GM12878 (cell line): Measurements from ENCODE around the gene SFI1. TPM values are rescaled to one million over a fixed set of nuclear protein-coding genes. Genes with fewer than 3 reads are reported as not detected.

ENCODE experiments used
- ATAC-seq: fragments of 200-7000 bp; cut with Tn5 transposase; 3 replicates; pipeline ENCODE4 v1.9.1; 2020; ENCODE audit warnings: mild to moderate bottlenecking, moderate library complexity
- BruUV-seq: library from RNA; stranded (reverse); fragments of 400-500 nt; replicated peaks from 2 replicates; lab custom pipeline; 2021; lab: Mats Ljungman, UMichigan
- CTCF ChIA-PET: fragments of 300-600 bp; sonication (Branson Sonifier 250); formaldehyde crosslinking; extraction: SDS; loops from one replicate; lab custom pipeline; 2021; ENCODE audit warnings: inconsistent platforms; lab: Yijun Ruan, JAX
- POLR2A ChIA-PET: fragments of 350-600 bp; formaldehyde crosslinking; extraction: SDS; loops from one replicate; lab custom pipeline; 2021; ENCODE audit warnings: inconsistent platforms; lab: Charles Lee
- RAD21 ChIA-PET: fragments of 300-600 bp; sonication (Branson Sonifier 250); formaldehyde crosslinking; loops from one replicate; lab custom pipeline; 2023; ENCODE audit warnings: antibody characterized with exemption; ENCODE audit not compliant: unreplicated experiment; lab: Charles Lee
- SMC1A ChIA-PET: fragments of 300-600 bp; sonication (Branson Sonifier 250); formaldehyde crosslinking; loops from one replicate; lab custom pipeline; 2023; ENCODE audit not compliant: unreplicated experiment, uncharacterized antibody; lab: Charles Lee
- DNase-seq: peaks from one replicate; pipeline ENCODE4 v3.0.0-alpha.2; 2011; ENCODE audit warnings: low read depth, low spot score
- FAIRE-seq: peaks from 3 replicates; lab custom pipeline; 2011; peaks lifted over from hg19 to GRCh38; lab: Jason Lieb, UNC
- H2AFZ ChIP-seq: 2 replicates; pipeline ENCODE4 v1.6.0; 2011; ENCODE audit warnings: low read depth, low read length, control low read depth; ENCODE audit not compliant: control insufficient read depth
- H3K27ac ChIP-seq: 2 replicates; pipeline ENCODE4 v1.5.1; 2011; ENCODE audit warnings: control low read depth; ENCODE audit not compliant: control insufficient read depth, insufficient read depth
- H3K27me3 ChIP-seq, 2 experiments: replicated peaks in 1 of 2; 2 replicates each; pipeline versions ENCODE4 v1.6.0 to v1.6.1; 2011; ENCODE audit warnings: low read length in 1 of 2; ENCODE audit not compliant: control insufficient read depth in 2 of 2, insufficient read depth in 2 of 2
- H3K36me3 ChIP-seq, 2 experiments: 2 replicates each; pipeline ENCODE4 v1.5.1; 2011; ENCODE audit warnings: low read length in 1 of 2; ENCODE audit not compliant: control insufficient read depth in 2 of 2, insufficient read depth in 2 of 2
- H3K4me1 ChIP-seq: 2 replicates; pipeline ENCODE4 v1.6.1; 2011; ENCODE audit warnings: mild to moderate bottlenecking, low read length, moderate library complexity, mixed read lengths; ENCODE audit not compliant: control insufficient read depth, insufficient read depth
- H3K4me2 ChIP-seq: 2 replicates; pipeline ENCODE4 v1.6.0; 2011; ENCODE audit warnings: control low read depth; ENCODE audit not compliant: control insufficient read depth, insufficient read depth
- H3K4me3 ChIP-seq: fragments of 200-600 bp; sonication (generic); 2 replicates; pipeline ENCODE4 v1.5.1; 2016
- H3K79me2 ChIP-seq: 2 replicates; pipeline ENCODE4 v1.6.0; 2011; ENCODE audit warnings: low read length; ENCODE audit not compliant: control insufficient read depth, insufficient read depth
- H3K9ac ChIP-seq: 2 replicates; pipeline ENCODE4 v1.8.0; 2011; ENCODE audit warnings: low read length, control low read depth, mixed read lengths; ENCODE audit not compliant: control insufficient read depth, insufficient read depth
- H3K9me3 ChIP-seq: replicated peaks from 3 replicates; pipeline ENCODE4 v1.5.1; 2011; ENCODE audit warnings: mild to moderate bottlenecking, low read length; ENCODE audit not compliant: control insufficient read depth, insufficient read depth
- H4K20me1 ChIP-seq: 2 replicates; pipeline ENCODE4 v1.6.0; 2011; ENCODE audit not compliant: control insufficient read depth, insufficient read depth
- BACH1 ChIP-seq: fragments of 450-650 bp; IDR thresholded peaks from 2 replicates; pipeline ENCODE4 v1.6.1; 2017; ENCODE audit warnings: mild to moderate bottlenecking, borderline replicate concordance
- BHLHE40 ChIP-seq, 2 experiments: fragments of 450-650 bp in 1 of 2; IDR thresholded peaks; 2 replicates each; pipeline ENCODE4 v1.6.1; 2011 to 2017; ENCODE audit warnings: low read depth in 2 of 2, borderline replicate concordance in 1 of 2, improper control_type of control experiment in 1 of 2, low read length in 1 of 2, mild to moderate bottlenecking in 1 of 2
- CBFB ChIP-seq: IDR thresholded peaks from 2 replicates; pipeline ENCODE4 v1.6.1; 2016; ENCODE audit warnings: antibody characterized with exemption, low read depth
- CHD1 ChIP-seq: IDR thresholded peaks from 2 replicates; pipeline ENCODE4 v1.6.1; 2012; ENCODE audit warnings: low read depth, low read length, improper control_type of control experiment
- CHD2 ChIP-seq: IDR thresholded peaks from 2 replicates; pipeline ENCODE4 v1.6.1; 2011; ENCODE audit warnings: low read depth, low read length, improper control_type of control experiment, borderline replicate concordance
- CHD4 ChIP-seq: fragments of 200-600 bp; sonication (generic); IDR thresholded peaks from 2 replicates; pipeline ENCODE4 v1.6.1; 2016; ENCODE audit warnings: mild to moderate bottlenecking
- CREB1 ChIP-seq: IDR thresholded peaks from 2 replicates; pipeline ENCODE4 v1.6.1; 2012; ENCODE audit warnings: low read depth, mild to moderate bottlenecking, inconsistent platforms
- GATAD2B ChIP-seq: fragments of 450-650 bp; conservative IDR thresholded peaks from 2 replicates; pipeline ENCODE4 v1.6.1; 2017; ENCODE audit warnings: low read depth, mild to moderate bottlenecking, moderate library complexity
- JUND ChIP-seq: IDR thresholded peaks from 2 replicates; pipeline ENCODE4 v1.6.1; 2012; ENCODE audit warnings: low read depth, mild to moderate bottlenecking, low read length, improper control_type of control experiment, moderate library complexity
- MYB ChIP-seq: fragments of 150-350 bp; IDR thresholded peaks from 2 replicates; pipeline ENCODE4 v1.6.1; 2014; ENCODE audit warnings: mild to moderate bottlenecking, low read depth, low read length, borderline replicate concordance
- NRF1 ChIP-seq: conservative IDR thresholded peaks from 2 replicates; pipeline ENCODE4 v1.6.1; 2011; ENCODE audit warnings: mild to moderate bottlenecking, low read depth, low read length, improper control_type of control experiment
- PAX8 ChIP-seq: fragments of 450-650 bp; IDR thresholded peaks from 2 replicates; pipeline ENCODE4 v1.6.1; 2017; ENCODE audit warnings: mild to moderate bottlenecking, moderate library complexity
- POLR2AphosphoS2 ChIP-seq: IDR thresholded peaks from 2 replicates; pipeline ENCODE4 v1.6.1; 2011; ENCODE audit warnings: low read depth, mild to moderate bottlenecking, low read length, improper control_type of control experiment, moderate library complexity
- RAD51 ChIP-seq: fragments of 450-650 bp; IDR thresholded peaks from 2 replicates; pipeline ENCODE4 v1.6.1; 2016; ENCODE audit warnings: moderate library complexity, mild to moderate bottlenecking, inconsistent platforms
- RFX5 ChIP-seq: IDR thresholded peaks from 2 replicates; pipeline ENCODE4 v1.6.1; 2011; ENCODE audit warnings: low read depth, low read length, improper control_type of control experiment
- SPI1 ChIP-seq: IDR thresholded peaks from 2 replicates; pipeline ENCODE4 v1.6.1; 2011; ENCODE audit warnings: low read depth, mild to moderate bottlenecking, low read length, moderate library complexity, borderline replicate concordance; ENCODE audit not compliant: insufficient read depth
- SREBF1 ChIP-seq: IDR thresholded peaks from 2 replicates; pipeline ENCODE4 v1.6.1; 2012; ENCODE audit warnings: mild to moderate bottlenecking, low read length
- SRF ChIP-seq, 2 experiments: IDR thresholded peaks; 2 replicates each; pipeline ENCODE4 v1.6.1; 2011; ENCODE audit warnings: low read depth in 2 of 2, low read length in 2 of 2, mild to moderate bottlenecking in 1 of 2, moderate library complexity in 1 of 2
- ZNF217 ChIP-seq: fragments of 450-650 bp; IDR thresholded peaks from 2 replicates; pipeline ENCODE4 v1.6.1; 2017; ENCODE audit warnings: antibody characterized with exemption, mild to moderate bottlenecking
- ZNF384 ChIP-seq: IDR thresholded peaks from 2 replicates; pipeline ENCODE4 v1.6.1; 2012; ENCODE audit warnings: low read depth, mild to moderate bottlenecking, low read length, improper control_type of control experiment, borderline replicate concordance
- WGBS: methylation state at CpG from one replicate; pipeline ENCODE4 v1.1.6; 2016; ENCODE audit warnings: low lambda C conversion rate; ENCODE audit not compliant: insufficient replicate concordance, insufficient coverage; ENCODE audit errors: missing lambda C conversion rate; 5-methylcytosine and 5-hydroxymethylcytosine counted together
- in situ Hi-C: fragments of 300-500 bp; cut with MboI; formaldehyde crosslinking; loops from 9 replicates; pipeline ENCODE4 v1.14.3; 2018; ENCODE audit warnings: mixed read lengths
- intact Hi-C: fragments of 100-400 bp; cut with micrococcal nuclease; formaldehyde crosslinking; loops from one replicate; pipeline ENCODE4 v1.14.2; 2022; ENCODE audit not compliant: unreplicated experiment
- polyA plus RNA-seq, 11 experiments: library from polyadenylated mRNA; depleted of rRNA in 4 of 11; unstranded in 6 of 11; stranded (reverse) in 5 of 11; fragments of >200 nt; fragmentation: Nextera tagmentation in 4 of 11; fragmentation: Illumina TruSeq in 1 of 11; extraction: Ambion mirVana in 4 of 11; extraction: Trizol in 1 of 11; gene quantifications; 1 replicate in 1 of 11; 2 replicates in 10 of 11; pipeline versions ENCODE4 v1.2.1 to v1.2.3, GENCODE V29; 2011 to 2016; ENCODE audit warnings: inconsistent platforms in 2 of 11, missing spikeins in 2 of 11, low read depth in 1 of 11
- total RNA-seq, 4 experiments: library from RNA; depleted of rRNA in 3 of 4; stranded (reverse); fragments of >200 nt in 3 of 4; fragmentation: Illumina TruSeq in 1 of 4; extraction: Trizol in 1 of 4; gene quantifications; 2 replicates each; pipeline versions ENCODE4 v1.2.1 to v1.2.3, GENCODE V29; 2013 to 2021
- TF ChIP-seq, protein P1 (sequence below): fragments of 450-650 bp; IDR thresholded peaks from 2 replicates; pipeline ENCODE4 v1.6.1; 2014; ENCODE audit warnings: mild to moderate bottlenecking
- TF ChIP-seq, protein P2 (sequence below): fragments of 450-650 bp; formaldehyde crosslinking; IDR thresholded peaks from 2 replicates; pipeline ENCODE4 v1.4.0; 2022; ENCODE audit warnings: mild to moderate bottlenecking, moderate library complexity

Gene SFI1
- total and polyA plus RNA-seq, 10 of the 15 experiments (the other 5 are each of a cell fraction or from before 2014, with no cell fraction given): 6.3 to 70.1 (median 30.4) TPM

DNA sequence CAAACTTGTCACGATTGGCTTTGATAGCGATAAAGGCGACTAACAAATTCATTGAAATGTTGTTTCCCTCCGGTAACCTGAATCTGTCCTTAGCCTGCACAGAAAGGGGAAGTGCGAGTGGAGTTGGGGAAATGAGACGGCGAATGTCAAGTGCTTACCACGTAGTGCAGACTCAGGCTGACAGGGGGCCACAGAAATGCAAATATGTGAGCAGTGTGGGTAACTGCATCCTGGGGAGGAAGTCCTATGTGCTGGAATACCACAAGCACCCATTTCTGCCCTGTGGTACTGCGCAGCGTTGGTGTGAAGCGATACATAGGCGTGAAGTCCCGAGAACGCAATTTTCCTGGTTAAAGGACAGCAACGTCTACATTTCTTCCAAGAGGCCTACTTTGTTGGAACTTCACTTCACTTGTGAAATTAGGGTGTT lies 5.8 kb upstream of the SFI1 start:
- peak; percentile 77 for FAIRE-seq
- ATAC-seq: peak; percentile 86
- intact Hi-C loops: no loop called here
- SMC1A ChIA-PET: interaction anchor here (0.6 to 3.4 kb wide), 8 partner anchors 12 to 147 kb away, joined by 3 to 26 read pairs (median 6); no protein-coding TSS in a partner anchor
- H3K9ac ChIP-seq: peak overlapping the region; percentile 98
- peak overlapping the region; percentile 86 for H3K4me2 ChIP-seq
- POLR2A ChIA-PET: interaction anchor here (0.7 to 8.9 kb wide), 8 partner anchors 13 to 144 kb away, joined by 3 to 82 read pairs (median 4); partner anchors contain the start of genes DRG1 and PATZ1
- H3K4me1 ChIP-seq: peaks cover 37% of the 10 kb centered on the region
- in situ Hi-C loops: loop anchor here (5.0 kb wide), 1 partner anchor 147 kb away; no protein-coding TSS in a partner anchor
- H2AFZ ChIP-seq: peak overlapping the region; percentile 68
- DNase-seq: peak; percentile 97
- peak overlapping the region; percentile 99 for H3K27ac ChIP-seq
- BruUV-seq: TSS peak; percentile 88
- RAD21 ChIA-PET: interaction anchor here (1.1 to 2.3 kb wide), 4 partner anchors 47 to 148 kb away, joined by 3 to 15 read pairs (median 8); no protein-coding TSS in a partner anchor
- H3K36me3 ChIP-seq: peaks cover 0 to 12% of the 10 kb centered on the region in 2 experiments; a peak in 2 of 4 replicates
- H3K27me3 ChIP-seq: no peaks in the 10 kb centered on the region
- H3K79me2 ChIP-seq: peaks cover 47% of the 10 kb centered on the region
- peak overlapping the region; percentile 69 for H3K4me3 ChIP-seq
- under 1% methylated on average over 15 of the region's 15 CpGs for WGBS
- H4K20me1 ChIP-seq: no peaks in the 10 kb centered on the region
- CTCF ChIA-PET: interaction anchor here (1.1 to 2.7 kb wide), 4 partner anchors 39 to 262 kb away, joined by 3 to 13 read pairs (median 10); no protein-coding TSS in a partner anchor
- H3K9me3 ChIP-seq: no peaks in the 10 kb centered on the region
- TF ChIP-seq NRF1 (0 out of 2 replicates have a peak, but pooled peaks have one; percentile 1), GATAD2B (peak; percentile 78), SREBF1 (no peak), CHD4 (no peak), CREB1 (peak; percentile 89), RAD51 (no peak), PAX8 (no peak), SPI1 (peak; percentile 100), BHLHE40 (IDR thresholded peaks at IDR 0.05; ENCODE audit: borderline replicate concordance in 1 of 2, low read depth in 2 of 2, low read length in 1 of 2) (peak; percentile 67 to 78), RFX5 (peak; percentile 66), BACH1 (peak; percentile 38; the same call in 1 of the 2 replicates), CBFB (peak; percentile 89), ZNF217 (no peak), MYB (no peak), ZNF384 (peak; percentile 49; the same call in 1 of the 2 replicates), POLR2AphosphoS2 (peak; percentile 88), CHD1 (0 out of 2 replicates have a peak, but pooled peaks have one; percentile 57), JUND (no peak), SRF (IDR thresholded peaks at IDR 0.05; ENCODE audit: low read depth in 2 of 2, low read length in 2 of 2) (peak in 1 of 2 experiments; percentile 78; a peak in 2 of 4 replicates), CHD2 (peak; percentile 84)
- TF ChIP-seq, protein P1, sequence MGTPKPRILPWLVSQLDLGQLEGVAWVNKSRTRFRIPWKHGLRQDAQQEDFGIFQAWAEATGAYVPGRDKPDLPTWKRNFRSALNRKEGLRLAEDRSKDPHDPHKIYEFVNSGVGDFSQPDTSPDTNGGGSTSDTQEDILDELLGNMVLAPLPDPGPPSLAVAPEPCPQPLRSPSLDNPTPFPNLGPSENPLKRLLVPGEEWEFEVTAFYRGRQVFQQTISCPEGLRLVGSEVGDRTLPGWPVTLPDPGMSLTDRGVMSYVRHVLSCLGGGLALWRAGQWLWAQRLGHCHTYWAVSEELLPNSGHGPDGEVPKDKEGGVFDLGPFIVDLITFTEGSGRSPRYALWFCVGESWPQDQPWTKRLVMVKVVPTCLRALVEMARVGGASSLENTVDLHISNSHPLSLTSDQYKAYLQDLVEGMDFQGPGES: no peak
- TF ChIP-seq, protein P2, sequence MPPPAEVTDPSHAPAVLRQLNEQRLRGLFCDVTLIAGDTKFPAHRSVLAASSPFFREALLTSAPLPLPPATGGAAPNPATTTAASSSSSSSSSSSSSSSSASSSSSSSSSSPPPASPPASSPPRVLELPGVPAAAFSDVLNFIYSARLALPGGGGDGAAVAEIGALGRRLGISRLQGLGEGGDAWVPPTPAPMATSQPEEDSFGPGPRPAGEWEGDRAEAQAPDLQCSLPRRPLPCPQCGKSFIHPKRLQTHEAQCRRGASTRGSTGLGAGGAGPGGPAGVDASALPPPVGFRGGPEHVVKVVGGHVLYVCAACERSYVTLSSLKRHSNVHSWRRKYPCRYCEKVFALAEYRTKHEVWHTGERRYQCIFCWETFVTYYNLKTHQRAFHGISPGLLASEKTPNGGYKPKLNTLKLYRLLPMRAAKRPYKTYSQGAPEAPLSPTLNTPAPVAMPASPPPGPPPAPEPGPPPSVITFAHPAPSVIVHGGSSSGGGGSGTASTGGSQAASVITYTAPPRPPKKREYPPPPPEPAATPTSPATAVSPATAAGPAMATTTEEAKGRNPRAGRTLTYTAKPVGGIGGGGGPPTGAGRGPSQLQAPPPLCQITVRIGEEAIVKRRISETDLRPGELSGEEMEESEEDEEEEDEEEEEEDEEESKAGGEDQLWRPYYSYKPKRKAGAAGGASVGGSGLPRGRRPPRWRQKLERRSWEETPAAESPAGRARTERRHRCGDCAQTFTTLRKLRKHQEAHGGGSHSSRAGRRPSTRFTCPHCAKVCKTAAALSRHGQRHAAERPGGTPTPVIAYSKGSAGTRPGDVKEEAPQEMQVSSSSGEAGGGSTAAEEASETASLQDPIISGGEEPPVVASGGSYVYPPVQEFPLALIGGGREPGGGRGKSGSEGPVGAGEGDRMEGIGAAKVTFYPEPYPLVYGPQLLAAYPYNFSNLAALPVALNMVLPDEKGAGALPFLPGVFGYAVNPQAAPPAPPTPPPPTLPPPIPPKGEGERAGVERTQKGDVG (CRISPR knock-in tag): no peak
